ENCODE measurements around the gene R3HDM4. TPM values are rescaled to one million over a fixed set of nuclear protein-coding genes. Genes with fewer than 3 reads are reported as not detected.
A peak's percentile ranks its signal among the peaks of the same experiment; 100 is the strongest.

R3HDM4 gene
- 20.1 and 26.1 TPM in 2 replicates for total RNA-seq

DNA sequence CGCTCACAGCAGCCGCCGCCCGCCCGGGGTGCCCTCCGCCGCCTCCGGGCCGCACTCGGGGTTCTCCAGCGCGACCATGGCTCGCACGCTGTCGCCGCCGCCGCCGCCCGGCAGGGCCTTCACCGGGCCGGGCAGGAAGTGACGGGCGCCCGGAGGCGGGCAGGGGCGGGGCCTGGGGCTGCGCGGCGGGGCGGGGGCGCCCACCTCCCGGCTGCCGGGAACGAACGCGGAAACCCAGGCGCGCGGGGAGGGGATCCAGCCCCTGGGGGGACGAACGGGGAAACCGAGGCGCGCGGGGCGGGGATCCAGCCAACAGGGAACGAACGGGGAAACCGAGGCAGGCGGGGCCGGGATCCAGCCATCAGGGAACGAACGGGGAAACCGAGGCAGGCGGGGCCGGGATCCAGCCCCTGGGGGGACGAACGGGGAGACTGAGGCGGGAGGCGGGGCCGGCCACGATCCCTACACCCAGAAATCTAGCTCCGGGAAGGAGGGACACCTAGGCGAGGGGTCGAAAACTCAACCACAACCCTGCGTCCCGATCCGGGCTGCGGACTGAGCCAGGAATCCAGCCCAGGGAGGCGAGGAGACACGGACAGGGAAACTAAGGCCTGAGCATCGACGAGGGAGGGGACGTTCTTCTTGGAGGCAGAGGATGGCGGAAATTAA is at the start of gene R3HDM4:
Gene R3HDM4, minus strand, starts transcription at position 140 of the 669 bp plus-strand sequence. Its CDS starts 62 bp downstream, at position 78.

DNA sequence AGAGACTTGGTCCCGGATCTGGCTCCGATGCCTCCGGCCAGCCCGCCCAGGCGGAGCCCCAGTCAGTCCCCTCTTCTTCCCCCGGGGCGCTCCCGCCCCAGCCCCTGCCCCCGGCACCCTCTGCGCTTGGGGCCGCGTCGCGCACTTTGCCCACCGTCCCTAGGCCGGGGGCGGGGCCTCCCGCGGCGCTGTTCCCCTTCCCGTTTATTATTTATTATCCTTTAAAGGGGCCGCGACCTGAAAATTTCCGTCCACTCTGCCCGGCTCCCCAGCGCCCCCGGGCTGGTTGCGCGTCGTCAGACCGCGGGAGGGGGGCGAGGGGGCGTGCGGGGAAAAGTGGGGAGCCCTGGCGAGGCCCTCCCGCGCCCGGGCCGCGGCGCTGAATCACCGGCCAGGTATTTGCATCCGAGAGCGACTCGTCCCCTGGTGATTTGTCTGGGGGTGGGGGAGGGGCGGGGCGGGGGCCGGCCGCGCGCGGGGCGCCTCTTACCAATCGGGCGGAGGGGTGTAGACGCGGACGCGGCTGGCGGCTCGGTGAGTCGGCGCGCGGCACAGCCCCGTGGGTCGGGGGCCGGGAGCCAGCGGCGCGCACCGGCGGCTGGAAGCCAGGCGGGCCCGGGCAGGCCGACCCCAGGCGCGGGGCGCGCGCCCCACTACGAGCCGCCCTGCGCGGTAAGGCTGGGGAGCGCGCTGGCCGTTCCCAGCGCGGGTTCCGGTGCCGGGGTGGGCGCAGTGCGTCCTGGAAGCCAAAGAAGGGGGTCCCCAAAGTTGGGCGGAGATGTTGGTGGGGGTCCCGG is 12.7 kb upstream of the R3HDM4 start, which contains the start of gene ARID3A:
Gene ARID3A, plus strand, starts transcription at position 510 of the 797 bp plus-strand sequence. CDS start 3,494 bp downstream, outside the sequence.

DNA sequence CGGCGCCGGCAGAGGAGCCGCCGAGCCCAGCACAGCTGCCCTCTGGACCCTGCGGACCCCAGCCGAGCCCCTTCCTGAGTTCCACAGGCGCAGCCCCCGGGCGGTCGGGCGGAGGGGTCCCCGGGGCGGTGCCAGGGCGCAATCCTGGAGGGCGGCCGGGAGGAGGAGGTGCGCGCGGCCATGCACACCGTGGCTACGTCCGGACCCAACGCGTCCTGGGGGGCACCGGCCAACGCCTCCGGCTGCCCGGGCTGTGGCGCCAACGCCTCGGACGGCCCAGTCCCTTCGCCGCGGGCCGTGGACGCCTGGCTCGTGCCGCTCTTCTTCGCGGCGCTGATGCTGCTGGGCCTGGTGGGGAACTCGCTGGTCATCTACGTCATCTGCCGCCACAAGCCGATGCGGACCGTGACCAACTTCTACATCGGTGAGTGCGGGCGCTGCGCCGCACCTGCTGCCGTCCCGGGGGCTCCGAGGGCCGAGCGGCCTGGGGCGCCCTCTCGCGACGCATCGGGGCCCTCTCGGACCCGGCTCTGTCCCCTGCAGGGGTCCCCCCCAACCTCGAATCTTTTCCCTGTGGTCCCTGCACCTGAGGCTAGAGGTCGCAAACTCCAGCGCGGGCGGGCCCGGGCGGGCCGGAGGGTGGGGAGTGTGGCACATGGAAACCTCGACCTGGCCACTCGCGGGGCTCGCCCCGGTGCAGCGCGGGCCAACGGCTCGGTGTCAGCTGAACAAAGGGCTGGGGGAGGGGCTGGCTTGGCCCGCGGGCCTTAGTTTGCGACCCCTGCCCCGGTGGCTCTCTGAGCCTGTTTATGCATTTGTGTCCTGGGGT is 4.5 kb upstream of the R3HDM4 start, which contains the start of gene KISS1R:
Gene KISS1R, plus strand, starts transcription at position 11 of the 829 bp plus-strand sequence. Its CDS starts 170 bp downstream, at position 181.

DNA sequence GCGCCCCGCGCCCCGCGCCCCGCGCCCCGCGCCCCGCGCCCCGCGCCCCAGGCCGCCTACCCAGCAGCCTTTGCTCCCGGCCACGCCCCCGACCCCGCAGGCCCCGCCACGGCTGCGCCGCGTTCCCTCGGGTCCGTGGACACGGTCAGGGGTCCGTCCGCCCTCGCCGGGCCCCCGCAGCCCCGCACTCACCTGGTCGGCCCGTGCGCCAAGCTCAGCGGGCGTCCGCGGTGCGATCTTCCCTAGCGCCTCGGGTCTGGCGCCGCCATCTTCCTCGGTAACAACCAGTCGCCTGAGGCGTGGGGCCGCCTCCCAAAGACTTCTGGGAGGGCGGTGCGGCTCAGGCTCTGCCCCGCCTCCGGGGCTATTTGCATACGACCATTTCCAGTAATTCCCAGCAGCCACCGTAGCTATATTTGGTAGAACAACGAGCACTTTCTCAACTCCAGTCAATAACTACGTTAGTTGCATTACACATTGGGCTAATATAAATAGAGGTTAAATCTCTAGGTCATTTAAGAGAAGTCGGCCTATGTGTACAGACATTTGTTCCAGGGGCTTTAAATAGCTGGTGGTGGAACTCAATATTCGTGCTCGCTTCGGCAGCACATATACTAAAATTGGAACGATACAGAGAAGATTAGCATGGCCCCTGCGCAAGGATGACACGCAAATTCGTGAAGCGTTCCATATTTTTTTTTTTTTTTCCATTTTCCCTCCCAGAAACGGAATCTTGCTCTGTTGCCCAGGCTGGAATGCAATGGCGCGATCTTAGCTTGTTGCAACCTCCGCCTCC is 19.9 kb downstream of the R3HDM4 start, which contains the start of the genes MED16 and RNU6-9:
Gene MED16, minus strand, starts transcription at position 294 of the 796 bp plus-strand sequence. CDS start 2,056 bp downstream, outside the sequence.
Gene RNU6-9, plus strand, starts transcription at position 591 of the 796 bp plus-strand sequence.

DNA sequence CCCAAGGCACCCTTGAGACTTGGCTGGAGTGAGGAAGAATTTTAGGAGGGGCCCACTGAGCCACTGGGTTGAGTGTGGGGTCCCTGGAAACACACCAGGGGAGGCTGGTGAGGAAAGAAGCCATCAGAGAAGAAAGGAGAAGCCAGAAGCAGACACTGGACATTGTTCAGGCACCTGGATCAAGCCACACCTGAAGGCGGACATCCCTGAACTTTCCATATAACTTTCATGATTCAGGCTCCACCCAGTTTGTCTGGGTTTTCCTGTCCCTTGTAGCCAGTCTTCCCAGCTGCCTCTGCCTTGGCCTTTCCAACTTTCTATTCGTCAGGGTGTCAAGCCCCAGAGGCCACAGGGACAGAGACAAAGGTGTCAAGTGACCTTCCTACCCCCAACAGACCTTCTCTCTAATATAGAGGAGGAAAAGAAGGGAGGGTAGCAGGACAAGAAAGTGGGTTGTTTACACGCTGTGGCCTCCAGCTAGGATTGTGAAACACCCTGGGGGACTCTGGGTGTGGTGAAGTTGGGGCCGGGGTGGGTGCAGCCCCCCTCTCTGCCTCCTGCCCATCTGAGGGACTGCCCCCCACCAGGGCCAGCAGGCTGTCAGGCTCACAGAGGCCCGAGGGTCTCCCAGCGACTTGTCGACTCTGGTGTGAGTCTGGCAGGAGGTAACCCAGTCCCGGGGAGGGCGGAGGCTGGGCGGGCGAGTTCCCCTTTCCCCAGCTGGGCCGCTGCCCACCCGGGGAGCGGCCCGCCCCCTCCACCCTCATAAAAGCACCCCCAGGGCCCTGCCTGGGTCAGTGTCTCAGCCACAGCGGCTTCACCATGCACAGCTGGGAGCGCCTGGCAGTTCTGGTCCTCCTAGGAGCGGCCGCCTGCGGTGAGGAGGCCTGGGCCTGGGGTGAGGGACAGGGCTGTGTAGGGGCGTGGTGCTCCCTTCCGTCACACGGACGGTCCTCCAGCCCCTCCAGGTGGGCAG is 53.9 kb downstream of the R3HDM4 start, which contains the start of gene CFD:
Gene CFD, plus strand, starts transcription at position 797 of the 976 bp plus-strand sequence. Its CDS starts 26 bp downstream, at position 823.

DNA sequence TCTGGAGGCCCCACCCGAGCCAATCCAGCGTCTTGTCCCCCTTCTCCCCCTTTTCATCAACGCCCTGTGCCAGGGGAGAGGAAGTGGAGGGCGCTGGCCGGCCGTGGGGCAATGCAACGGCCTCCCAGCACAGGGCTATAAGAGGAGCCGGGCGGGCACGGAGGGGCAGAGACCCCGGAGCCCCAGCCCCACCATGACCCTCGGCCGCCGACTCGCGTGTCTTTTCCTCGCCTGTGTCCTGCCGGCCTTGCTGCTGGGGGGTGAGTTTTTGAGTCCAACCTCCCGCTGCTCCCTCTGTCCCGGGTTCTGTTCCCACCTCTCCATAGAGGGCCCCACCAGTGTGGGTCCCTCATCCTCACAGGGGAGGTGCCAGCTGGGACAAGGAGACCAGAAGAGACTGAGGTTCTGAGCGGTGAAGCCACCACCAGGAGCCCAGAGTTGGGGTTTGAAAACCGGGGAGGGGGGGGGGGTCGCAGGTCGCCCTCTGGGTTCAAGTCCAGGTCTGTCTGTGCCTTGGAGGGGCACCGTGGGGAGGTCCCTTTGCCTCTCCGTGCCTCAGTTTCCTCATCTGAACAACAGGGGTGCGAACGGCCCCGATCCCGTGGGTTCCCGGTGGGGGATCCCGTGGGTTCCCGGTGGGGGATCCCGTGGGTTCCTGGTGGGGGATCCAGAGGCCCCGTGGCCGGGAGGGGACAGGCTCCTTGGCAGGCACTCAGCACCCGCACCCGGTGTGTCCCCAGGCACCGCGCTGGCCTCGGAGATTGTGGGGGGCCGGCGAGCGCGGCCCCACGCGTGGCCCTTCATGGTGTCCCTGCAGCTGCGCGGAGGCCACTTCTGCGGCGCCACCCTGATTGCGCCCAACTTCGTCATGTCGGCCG is 60.6 kb downstream of the R3HDM4 start, which contains the start of gene ELANE:
Gene ELANE, plus strand, starts transcription at position 168 of the 878 bp plus-strand sequence. Its CDS starts 26 bp downstream, at position 194.

Small RNAs within 50 kb of the gene (small RNA-seq; reads per million reads assigned to genes)
- 7.8 reads per million, percentile 89 among the genes with 10 or more reads in this experiment for gene RNU6-9

Other genes with a start within 250 kb of the R3HDM4 start
- gene FSTL3, start 236.8 kb downstream of the R3HDM4 start, total RNA-seq: 9.3 and 21.8 TPM in 2 replicates
- gene PRSS57, start 217.8 kb downstream of the R3HDM4 start, total RNA-seq: not detected in 2 replicates
- 6.5 and 9.8 TPM in 2 replicates for gene PALM, start 204.3 kb downstream of the R3HDM4 start, total RNA-seq
- 0.13 TPM in 1 of 2 replicates, not detected in the other for gene MISP, start 162.1 kb downstream of the R3HDM4 start, total RNA-seq
- 200 and 249 TPM in 2 replicates for gene PTBP1, start 115.8 kb downstream of the R3HDM4 start, total RNA-seq
- 0.07 and 0.40 TPM in 2 replicates for gene PLPPR3, start 91.3 kb downstream of the R3HDM4 start, total RNA-seq
- not detected in 2 replicates for gene AZU1, start 85.4 kb downstream of the R3HDM4 start, total RNA-seq
- gene PRTN3, start 72.2 kb downstream of the R3HDM4 start, total RNA-seq: not detected in 2 replicates
- gene ELANE, start 60.9 kb downstream of the R3HDM4 start, total RNA-seq: not detected in 2 replicates
- 1.1 and 2.3 TPM in 2 replicates for gene CFD, start 53.6 kb downstream of the R3HDM4 start, total RNA-seq
- 25.5 and 29.4 TPM in 2 replicates for gene MED16, start 20.0 kb downstream of the R3HDM4 start, total RNA-seq
- not detected in 2 replicates for gene RNU6-9, start 19.7 kb downstream of the R3HDM4 start, total RNA-seq
- not detected in 2 replicates for gene KISS1R, start 4.1 kb upstream of the R3HDM4 start, total RNA-seq
- 6.9 and 10.0 TPM in 2 replicates for gene ARID3A, start 12.8 kb upstream of the R3HDM4 start, total RNA-seq
- gene WDR18, start 71.1 kb upstream of the R3HDM4 start, total RNA-seq: 47.2 and 65.5 TPM in 2 replicates
- 0.43 and 0.80 TPM in 2 replicates for gene GRIN3B, start 87.2 kb upstream of the R3HDM4 start, total RNA-seq
- 61.7 and 66.5 TPM in 2 replicates for gene TMEM259, start 107.9 kb upstream of the R3HDM4 start, total RNA-seq
- not detected in 2 replicates for gene RNU6-2, start 108.3 kb upstream of the R3HDM4 start, total RNA-seq
- 140 and 181 TPM in 2 replicates for gene CNN2, start 113.4 kb upstream of the R3HDM4 start, total RNA-seq
- 4.1 and 6.2 TPM in 2 replicates for gene ABCA7, start 126.9 kb upstream of the R3HDM4 start, total RNA-seq
- 6.8 and 12.9 TPM in 2 replicates for gene ARHGAP45, start 153.9 kb upstream of the R3HDM4 start, total RNA-seq
- gene POLR2E, start 182.2 kb upstream of the R3HDM4 start, total RNA-seq: 82.4 and 139 TPM in 2 replicates
- gene GPX4, start 190.8 kb upstream of the R3HDM4 start, total RNA-seq: 226 and 365 TPM in 2 replicates

Data from thoracic aorta endothelial cell (primary cell).